DMS114 treated with DMSO at 0.1 percent for 48 hours (cell line): ENCODE measurements around the gene GABBR2.
"Not testable (repeated sequence)": the region's sequence is repeated elsewhere in the genome, so short reads cannot be mapped to it uniquely, and the experiment has no call there.

Source experiments
- DNase-seq: peaks from one replicate; lab custom pipeline; 2025; ENCODE audit not compliant: unreplicated experiment; lab: John Stamatoyannopoulos, UW

The GABBR2 gene

DNA sequence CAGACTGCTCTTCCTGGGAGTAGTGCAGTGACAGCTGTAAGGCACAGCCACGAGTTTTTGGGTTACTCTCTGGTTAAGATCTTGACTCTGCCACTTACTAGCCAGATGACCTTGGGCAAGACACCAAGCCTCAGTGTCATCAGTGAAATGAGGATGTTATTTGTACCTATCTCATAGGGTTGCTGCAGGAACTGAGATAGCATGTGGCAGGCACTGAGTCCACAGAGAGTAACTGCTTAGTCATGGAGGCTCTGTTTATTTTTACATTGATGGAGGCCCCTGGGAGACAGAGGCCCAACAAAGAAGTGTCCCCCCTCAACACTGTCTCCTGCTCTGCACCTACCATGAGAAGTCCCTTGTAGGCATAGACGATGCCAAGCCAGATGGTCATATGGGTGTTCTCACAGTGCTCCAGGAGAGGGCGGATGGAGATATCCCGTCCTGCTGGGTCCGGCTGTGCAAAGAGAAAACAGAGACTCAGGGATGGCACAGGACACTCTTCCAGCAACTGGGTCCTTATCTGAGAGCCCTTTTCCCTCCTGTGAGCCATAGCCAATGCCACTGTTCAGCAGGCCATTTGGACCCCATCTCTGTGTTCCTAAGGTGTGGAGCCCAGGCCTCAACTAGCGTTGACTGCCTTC, 397.9 kb downstream of the GABBR2 start:
- DNase-seq = no peak

DNA sequence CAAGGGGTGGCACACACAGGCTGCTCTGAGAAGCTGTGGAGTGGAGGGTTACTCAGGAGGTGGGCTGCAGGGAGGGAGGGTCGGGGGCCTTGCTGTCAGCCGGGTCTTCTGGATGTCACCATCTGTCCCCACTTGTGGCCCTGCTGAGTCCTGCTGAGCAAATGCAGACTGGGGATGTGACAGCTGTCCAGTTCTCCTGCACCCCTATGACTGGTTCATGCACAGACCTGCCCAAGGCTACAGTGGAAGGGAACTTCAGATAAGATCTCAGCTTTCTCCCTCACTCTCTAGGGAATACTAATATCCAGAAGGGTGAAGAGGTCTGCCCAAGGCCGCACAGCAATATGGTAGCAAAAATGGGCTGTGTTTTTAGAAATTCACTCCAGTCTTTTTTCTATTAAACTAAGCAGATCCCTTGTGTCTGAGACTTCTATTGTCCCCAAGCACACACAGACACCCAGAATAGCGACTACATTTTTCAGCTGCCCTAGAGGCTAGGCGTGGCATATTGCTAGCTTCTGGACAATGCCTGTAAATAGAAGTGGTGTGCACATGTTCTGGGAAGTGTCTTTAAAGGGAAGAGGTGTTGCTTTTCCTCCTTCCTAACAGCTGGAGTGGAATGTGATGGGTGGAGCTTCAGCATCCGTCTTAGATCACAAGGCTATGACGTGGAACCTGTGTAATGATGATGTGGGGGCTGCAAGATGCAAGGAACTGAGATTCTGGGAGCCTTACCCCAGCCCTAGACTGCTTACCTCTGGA, 402.2 kb downstream of the GABBR2 start:
- DNase-seq = no peak

DNA sequence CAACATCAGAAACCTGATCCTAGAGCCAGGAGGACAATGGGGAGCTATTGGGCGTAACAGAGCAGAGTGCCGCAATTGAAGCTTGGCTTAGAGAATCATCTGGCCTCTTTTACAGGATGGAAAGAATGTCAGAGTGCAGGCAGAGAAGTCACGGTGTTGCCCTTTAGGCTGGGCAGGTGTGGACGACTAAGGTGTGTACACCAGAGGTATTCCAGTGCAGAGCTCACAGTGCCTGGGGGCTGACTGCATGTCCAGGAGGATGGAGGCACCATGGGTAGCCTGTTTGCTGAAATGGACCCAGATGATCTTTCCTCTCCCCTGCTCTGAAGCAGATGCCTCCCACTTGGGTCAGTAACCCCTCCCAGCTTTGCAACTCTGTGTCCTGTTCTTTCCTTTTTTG, 404.4 kb downstream of the GABBR2 start:
- no peak for DNase-seq

DNA sequence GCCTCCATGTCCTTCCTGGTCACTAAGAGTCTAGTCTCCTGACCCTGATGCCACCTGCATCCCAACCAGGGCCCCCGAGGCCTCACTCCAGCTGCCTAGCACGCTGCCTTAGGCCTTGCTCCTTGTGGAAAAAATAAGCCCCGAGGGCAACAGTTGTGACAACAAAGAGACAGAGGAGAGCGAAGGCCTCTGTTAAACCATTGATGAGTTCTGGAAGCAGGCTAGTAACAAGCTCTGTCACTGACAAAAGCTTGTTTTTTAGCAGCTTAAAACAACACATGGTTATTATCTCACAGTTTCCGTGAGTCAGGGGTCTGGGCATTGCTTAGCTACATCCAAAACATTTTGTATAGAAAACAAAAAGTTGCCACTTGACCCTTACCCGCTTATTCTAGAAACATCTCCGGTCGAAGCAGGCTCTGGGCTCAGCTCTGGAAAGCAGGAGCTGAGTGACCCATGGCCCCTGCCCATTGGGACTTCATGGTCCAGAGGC, 405.1 kb downstream of the GABBR2 start:
- no peak for DNase-seq

DNA sequence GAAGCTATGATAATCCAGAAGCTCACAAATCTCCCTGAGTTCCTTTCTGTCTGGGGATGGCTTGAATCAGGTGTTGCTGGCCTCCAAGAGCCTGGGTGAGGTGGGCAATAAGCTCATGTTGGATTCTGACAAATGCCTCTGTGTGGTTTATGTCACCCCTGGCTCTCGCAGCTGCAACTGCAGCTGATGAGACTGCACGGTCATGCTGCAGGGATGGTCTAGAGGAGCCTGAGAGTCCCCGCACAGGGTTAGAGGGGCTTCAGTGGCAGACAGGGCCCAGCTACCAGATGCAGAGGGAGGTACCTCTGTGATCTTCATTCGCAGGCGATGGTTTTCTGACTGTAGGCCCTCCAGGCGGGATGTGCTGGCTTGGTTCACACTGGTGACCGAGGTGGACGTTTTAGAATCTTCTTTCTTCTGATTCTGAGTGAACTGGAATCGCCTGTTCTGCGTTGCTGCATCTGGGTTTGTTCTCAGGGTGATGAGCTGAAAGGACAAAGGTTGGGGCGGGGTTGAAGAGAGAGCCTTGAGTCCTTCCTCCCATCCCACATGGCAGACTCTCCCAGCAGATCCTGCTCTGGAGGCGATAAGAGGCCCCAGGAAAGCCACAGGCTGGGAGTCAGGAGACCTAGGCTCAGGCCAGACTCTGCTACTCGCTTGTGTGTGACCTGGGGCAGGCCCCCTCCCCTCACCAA, 405.6 kb downstream of the GABBR2 start:
- DNase-seq = no peak

DNA sequence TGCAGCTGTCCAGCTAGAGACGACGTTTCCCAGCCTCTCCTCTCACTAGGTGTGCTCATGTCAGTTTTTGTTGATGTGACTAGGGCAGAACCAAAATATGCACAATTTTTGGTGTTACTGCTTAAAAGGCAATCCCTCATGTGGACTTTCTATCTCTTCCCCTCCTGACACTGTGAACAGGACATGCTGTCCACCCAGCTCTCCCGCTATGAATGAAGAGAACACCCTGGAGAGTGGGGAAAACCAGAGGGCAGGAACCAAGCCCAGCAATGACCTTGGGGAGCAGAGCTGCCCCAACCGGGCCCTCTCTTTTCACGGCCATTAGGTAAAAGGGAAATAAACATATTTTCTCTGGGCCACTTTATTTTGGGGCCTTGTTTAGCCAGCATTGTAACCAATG, 406.6 kb downstream of the GABBR2 start:
- DNase-seq = no peak

DNA sequence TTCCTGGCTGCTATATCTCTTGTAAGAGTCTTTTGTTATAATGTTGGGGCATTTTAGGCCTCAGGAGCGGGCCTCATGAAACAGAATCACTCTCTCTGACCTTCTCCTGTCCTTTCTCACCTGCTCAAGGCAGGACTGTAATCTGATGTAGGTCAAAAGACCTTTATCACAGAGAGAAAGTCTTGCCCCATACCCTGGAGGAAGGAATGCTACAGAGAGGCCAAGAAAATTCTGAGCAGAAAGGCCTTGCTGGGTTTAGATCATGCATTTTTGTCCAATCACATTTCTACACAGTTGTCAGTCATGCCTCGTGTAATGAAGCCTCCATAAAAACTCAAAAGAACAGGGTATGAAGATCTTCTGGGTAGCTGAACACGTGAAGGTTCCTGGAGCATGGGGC, 408.1 kb downstream of the GABBR2 start:
- no peak for DNase-seq

DNA sequence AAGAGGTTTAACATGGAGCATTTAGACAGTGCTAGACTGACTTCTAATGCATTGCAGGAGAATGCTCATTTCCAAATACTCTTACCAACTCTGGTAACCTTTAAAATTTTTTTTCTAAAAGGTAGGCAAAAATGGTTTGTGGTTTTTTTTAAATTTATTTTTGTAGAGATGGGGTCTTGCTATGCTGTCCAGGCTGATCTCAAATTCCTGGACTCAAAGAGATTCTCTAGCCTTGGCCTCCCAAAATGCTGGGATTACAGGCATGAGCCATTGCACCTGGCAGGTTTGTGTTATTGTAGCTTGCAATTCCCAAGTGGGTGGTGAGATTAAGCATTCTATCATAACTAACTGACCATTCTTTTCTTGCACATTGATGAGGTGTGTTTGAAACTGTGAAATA, 410.3 kb downstream of the GABBR2 start:
- DNase-seq = no peak

DNA sequence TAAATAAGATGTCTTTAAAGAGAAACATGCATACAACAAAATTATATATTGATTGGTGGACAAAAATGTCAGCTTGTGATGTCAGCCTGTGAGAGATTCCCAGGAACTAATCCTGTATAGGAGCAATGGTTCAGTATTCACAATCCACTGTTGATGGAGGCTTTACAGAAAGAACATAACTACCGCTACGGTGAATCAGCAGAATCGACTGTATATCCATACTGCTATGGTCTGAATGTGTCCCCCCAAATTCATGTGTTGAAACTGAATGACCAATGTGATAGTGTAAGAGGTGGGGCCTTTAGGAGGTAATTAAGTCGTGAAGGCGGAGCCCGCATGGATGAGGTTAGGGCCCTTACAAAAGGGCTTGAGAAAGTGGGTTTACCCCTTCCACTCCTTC, 412.9 kb downstream of the GABBR2 start:
- no peak for DNase-seq

DNA sequence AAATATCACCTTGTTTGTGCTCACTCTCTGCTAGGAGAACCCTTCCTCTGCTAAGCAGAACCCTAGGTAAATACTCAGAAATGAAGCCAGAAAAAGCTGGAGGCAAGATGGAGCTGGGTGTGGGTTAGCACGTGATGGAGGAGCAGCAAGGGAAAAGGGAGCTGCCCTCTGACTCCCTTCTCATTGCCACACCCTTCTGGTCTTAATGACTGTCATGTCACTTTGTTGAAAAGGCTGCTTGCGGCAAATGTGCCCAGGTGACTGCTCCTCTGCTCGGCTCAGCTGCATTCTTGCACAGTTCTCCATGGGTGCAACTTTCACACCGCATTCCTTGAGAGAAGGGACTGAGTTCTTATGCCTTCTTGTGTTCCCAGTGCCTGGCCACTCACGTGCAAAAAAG, 416.9 kb downstream of the GABBR2 start:
- DNase-seq = no peak

DNA sequence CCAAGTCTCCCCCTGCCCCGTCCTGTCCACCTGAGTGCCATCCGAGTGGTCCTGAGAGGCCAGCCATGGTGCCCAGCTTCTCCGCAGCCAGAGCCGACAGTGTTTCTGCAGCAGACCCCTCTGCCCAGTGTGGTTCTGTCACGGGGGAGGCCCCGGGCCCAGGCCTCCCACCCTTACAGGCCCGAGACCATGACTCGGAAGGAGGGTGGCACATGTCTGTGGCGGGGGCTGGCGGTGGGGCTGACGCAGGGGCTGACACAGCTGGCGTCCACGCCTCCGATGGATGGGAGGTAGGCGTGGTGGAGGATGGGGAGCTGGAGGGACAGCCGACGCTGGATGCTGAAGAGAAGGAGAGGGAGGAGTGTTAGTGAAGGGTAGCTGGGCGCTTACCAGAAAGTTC, 418.3 kb downstream of the GABBR2 start:
- no peak for DNase-seq

DNA sequence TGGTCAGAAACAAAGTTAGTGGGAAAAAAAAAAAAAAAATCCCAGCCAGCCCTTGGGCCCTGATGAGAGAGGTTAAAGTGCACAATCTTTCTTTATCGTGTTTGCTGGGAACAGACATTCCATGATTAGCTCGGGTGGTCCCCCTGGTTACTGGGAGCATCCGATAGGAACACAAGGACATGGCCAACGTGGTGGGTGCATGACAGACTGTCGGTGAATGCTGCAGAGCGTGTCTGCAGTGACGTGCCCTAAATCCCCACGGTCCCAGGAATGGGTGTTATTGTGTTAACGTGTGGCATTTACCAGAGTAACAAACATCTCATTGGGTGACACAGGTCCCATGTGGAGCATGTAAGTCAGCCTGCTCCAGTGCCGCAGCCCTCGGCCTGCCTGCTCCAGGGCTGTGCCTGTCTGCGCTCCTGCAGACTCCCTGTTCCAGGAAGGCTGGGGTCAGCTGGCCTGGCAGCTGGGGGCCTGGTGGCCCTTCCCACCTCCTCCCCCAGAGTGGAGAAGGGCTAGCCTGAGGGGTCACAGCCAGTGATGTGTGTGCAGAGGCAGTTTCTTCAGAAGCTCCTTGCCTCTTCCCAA, 419.0 kb downstream of the GABBR2 start:
- no peak for DNase-seq

DNA sequence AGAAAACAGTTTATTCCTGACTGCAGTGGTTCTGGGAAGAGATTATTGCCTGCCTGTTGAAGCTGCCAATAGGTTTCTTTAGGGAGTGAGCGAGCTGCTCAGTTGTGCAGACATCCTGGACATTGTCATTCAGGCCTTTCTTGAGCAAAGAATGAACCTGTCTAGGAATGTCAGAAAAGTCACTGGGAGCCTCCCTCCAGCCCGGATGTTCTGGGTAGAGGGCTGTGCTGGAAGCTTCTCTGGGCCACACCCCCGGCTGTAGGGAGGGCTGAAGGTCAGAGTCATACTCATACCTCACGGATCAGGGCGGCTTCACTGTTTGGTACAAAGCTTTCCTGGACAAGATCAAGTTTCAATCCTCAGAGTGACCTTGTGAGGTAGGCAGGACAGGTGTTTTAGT, 419.9 kb downstream of the GABBR2 start:
- no peak for DNase-seq

DNA sequence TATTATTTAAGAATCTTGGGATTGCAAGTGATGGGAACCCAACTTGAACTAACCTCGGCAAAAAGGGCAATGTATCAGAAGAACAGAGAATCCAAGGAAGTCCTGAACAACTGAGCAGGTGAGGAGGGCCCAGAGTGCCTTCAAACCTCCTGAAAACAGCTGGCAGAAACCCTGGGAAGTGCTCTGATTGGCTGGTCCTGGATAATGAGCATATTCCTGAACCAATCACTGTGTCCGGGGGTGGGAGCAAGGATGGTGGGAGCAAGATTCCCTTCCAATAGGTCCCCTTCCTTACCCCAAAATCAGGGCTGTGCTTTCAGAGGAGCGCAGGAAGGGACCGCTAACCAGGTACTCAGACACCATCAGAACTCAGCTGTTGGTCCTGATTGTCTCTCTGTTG, 421.4 kb downstream of the GABBR2 start:
- DNase-seq = no peak

DNA sequence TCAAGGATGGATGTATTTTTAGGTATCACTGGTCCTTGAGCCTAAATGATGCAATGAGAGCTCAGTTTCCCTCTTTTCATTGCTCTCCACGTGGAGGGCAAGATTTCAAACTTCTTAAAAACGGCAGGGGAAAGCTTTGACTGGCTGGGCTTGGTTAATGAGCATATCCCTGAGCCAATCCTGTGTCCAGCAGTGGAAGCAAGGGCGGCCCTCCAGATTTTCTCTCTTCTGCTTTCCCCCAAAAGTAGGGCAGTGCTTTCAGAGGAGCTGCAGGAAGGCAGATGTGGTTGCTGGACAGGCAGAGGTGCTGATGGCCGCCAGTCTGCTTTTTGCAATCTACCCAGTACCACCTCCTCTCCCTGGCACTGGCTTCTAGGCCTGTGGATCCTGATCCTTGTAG, 423.3 kb downstream of the GABBR2 start:
- no peak for DNase-seq

DNA sequence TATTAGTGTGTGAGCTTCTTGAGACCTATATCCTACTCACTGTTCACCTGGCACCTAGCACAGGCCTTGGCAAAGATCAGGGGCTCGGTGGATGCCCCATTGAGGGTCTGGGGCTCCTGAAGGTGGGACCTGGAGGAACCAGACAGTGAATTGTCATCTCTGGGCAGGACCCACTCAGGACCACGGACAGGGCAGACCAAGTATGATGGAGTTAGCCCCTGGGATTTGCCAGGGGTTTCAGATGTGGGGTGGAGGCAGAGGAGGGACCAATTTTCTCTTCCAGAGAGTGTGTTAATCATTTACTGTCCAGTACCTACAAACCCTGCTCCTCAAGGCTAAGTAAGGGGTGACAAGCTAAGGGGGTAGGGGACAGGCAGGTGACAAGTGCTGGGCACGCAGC, 424.0 kb downstream of the GABBR2 start:
- DNase-seq = no peak

DNA sequence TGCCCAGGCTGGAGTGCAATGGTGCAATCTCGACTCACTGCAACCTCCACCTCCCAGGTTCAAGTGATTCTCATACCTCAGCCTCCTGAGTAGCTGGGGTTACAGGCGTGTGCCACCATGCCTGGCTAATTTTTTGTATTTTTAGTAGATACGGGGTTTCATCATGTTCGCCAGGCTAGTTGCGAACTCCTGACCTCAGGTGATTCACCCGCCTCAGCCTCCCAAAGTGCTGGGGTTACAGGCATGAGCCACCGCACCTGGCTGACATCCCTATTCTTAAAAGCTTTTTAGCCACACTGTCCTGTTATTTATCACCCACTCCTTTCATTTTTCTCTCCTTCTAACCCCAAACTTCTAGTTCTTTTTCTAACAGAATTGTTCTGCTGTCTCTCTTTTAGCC, 425.6 kb downstream of the GABBR2 start:
- not testable (repeated sequence) for DNase-seq

DNA sequence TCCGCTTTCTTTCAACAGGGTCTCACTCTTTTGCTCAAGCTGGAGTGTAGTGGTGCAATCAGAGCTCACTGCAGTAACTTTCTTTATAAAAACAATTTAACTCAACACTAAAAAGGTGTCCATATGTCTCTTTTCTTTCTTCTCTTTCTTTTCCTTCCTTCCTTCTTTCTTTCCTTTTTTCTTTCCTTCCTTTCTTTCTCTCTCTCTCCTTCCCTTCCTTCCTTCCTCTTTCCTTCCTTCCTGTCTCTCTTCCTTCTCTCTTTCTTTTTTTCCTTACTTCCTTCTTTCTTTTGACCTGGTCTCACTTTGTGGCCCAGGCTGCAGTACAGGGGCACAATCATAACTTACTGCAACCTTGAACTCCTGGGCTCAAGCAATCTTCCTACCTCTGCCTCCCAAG, 427.5 kb downstream of the GABBR2 start:
- DNase-seq = no peak

DNA sequence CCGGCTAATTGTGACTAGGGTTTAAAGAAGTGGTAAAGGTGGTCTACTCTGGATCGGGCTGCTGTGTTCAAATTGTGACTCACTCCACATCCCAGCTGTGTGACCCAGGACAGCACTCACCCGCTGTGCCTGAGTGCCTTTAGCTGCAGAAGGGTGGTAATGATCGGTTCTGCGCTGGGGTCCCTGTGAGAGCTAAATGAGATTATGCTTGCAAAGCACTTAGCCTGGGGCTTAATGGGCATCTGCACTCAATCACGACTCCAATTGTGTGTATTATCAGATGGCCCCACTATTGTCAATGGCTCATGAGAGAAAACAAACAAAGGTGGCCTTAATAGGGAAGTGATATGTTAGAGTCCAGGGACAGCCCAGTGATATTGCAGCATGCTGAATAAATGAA, 428.2 kb downstream of the GABBR2 start:
- DNase-seq = no peak

DNA sequence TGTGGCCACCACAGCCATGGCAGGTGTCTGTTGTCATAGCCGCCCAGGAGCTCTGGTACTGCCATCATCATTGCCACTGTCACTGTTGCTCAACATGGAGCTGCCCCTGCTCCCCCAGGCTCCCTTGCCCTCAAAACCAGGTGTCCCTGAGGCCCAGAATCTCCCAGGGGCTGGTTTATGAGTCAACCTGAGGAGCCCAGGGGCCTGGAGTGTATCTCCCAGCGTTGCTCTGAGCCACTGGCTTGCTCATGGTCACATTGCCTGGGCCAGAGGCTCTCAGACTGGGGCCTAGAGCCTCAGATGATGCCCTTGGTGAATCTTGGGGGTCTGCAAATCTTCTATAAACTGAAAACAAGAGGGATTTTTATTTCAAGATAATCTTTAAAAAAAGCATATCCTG, 428.6 kb downstream of the GABBR2 start:
- DNase-seq = no peak

DNA sequence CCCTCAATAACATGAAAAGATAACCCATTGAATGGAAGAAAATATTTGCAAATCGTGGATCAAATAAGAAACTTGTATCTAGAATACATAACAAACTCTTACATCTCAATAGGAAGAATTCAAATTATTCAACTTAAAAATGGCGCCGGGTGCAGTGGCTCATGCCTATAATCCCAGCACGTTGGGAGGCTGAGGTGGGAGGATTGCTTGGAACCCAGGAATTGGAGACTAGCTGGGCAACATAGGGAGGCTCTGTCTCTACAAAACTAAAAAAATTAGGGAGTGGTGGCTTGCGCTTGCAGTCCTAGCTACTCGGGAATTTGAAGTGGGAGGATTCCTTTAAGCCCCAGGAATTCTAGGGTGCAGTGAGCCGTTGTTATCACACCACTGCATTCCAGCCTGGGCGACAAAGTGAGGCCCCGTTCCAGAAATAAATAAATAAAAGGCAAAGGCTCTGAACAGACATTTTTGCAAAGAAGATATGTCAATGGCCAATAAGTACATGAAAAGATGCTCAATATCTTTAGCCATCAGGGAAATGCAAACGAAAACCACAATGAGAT, 431.7 kb downstream of the GABBR2 start:
- no peak for DNase-seq
